ENCODE results near the gene PLPP6. TPM values are rescaled to one million over a fixed set of nuclear protein-coding genes. Genes with fewer than 3 reads are reported as not detected.

PLPP6 gene
- total RNA-seq, result 7.2 and 9.2 TPM in 2 replicates

GRCh38 chr9:4662108-4662988, at the start of gene PLPP6:
TSS of gene PLPP6 (plus strand) at chr9:4662294. CDS start at chr9:4662376, 82 bp downstream.

GRCh38 chr9:4666042-4666699, 4.1 kb downstream of the PLPP6 start, which contains the start of gene SPATA6L:
TSS of gene SPATA6L (minus strand) at chr9:4666480. CDS start at chr9:4666250, 230 bp downstream.

GRCh38 chr9:4679268-4680172, 17.4 kb downstream of the PLPP6 start, which contains the start of gene CDC37L1:
TSS of gene CDC37L1 (plus strand) at chr9:4679569. CDS start at chr9:4679768, 199 bp downstream.

Other genes with a start within 250 kb of the PLPP6 start
- 9.1 and 12.4 TPM in 2 replicates for gene SLC1A1, start 171.8 kb upstream of the PLPP6 start, total RNA-seq
- 0.80 and 0.94 TPM in 2 replicates for gene SPATA6L, start 4.2 kb downstream of the PLPP6 start, total RNA-seq
- 4.4 and 6.0 TPM in 2 replicates for gene CDC37L1, start 17.3 kb downstream of the PLPP6 start, total RNA-seq
- gene AK3, start 78.9 kb downstream of the PLPP6 start, total RNA-seq, result 33.4 and 35.3 TPM in 2 replicates
- gene RCL1, start 130.7 kb downstream of the PLPP6 start, total RNA-seq, result 13.9 and 17.4 TPM in 2 replicates

Data from mammary microvascular endothelial cell (primary cell).